GM21423 (cell line): ENCODE data around the gene SF3B4.
"Not testable (repeated sequence)": the region's sequence is repeated elsewhere in the genome, so short reads cannot be mapped to it uniquely, and the experiment has no call there.

Experiments
- ATAC-seq: cut with Tn5 transposase; IDR thresholded peaks from one replicate; pipeline ENCODE4 v1.9.1; 2021; ENCODE audit warnings: mild to moderate bottlenecking, moderate library complexity; ENCODE audit not compliant: unreplicated experiment

Gene SF3B4

GRCh38 chr1:149927563-149928400 lies at the start of gene SF3B4:
Gene SF3B4 (minus strand): TSS chr1:149927803. CDS start chr1:149927759, 44 bp downstream.
- peak; percentile 94 for ATAC-seq

- ATAC-seq: no peak
Measured at GRCh38 chr1:149977345-149977744, 49.7 kb upstream of the SF3B4 start.

GRCh38 chr1:149972547-149972946 lies 44.9 kb upstream of the SF3B4 start:
- ATAC-seq: no peak

GRCh38 chr1:149967646-149968045 lies 40.0 kb upstream of the SF3B4 start:
- ATAC-seq: no peak

- ATAC-seq: no peak
Measured at GRCh38 chr1:149967041-149967440, 39.4 kb upstream of the SF3B4 start.

- no peak for ATAC-seq
Measured at GRCh38 chr1:149966405-149966804, 38.8 kb upstream of the SF3B4 start.

GRCh38 chr1:149965440-149965839 lies 37.8 kb upstream of the SF3B4 start:
- no peak for ATAC-seq

- ATAC-seq: no peak
Measured at GRCh38 chr1:149963358-149963757, 35.8 kb upstream of the SF3B4 start.

- no peak for ATAC-seq
Measured at GRCh38 chr1:149962736-149963135, 35.1 kb upstream of the SF3B4 start.

GRCh38 chr1:149962039-149962647 lies 34.5 kb upstream of the SF3B4 start:
- no peak for ATAC-seq

- not testable (repeated sequence) for ATAC-seq
Measured at GRCh38 chr1:149957548-149957947, 29.9 kb upstream of the SF3B4 start.

- no peak for ATAC-seq
Measured at GRCh38 chr1:149949911-149950310, 22.3 kb upstream of the SF3B4 start.

- ATAC-seq: no peak
Measured at GRCh38 chr1:149945206-149945605, 17.6 kb upstream of the SF3B4 start.

- no peak for ATAC-seq
Measured at GRCh38 chr1:149942885-149943284, 15.3 kb upstream of the SF3B4 start.

GRCh38 chr1:149942207-149942606 lies 14.6 kb upstream of the SF3B4 start:
- ATAC-seq: no peak

- ATAC-seq: no peak
Measured at GRCh38 chr1:149940427-149940826, 12.8 kb upstream of the SF3B4 start.

- not testable (repeated sequence) for ATAC-seq
Measured at GRCh38 chr1:149938668-149939003, 11.0 kb upstream of the SF3B4 start.

GRCh38 chr1:149937759-149938158 lies 10.2 kb upstream of the SF3B4 start:
- no peak for ATAC-seq

- ATAC-seq: no peak
Measured at GRCh38 chr1:149936992-149937705, 9.5 kb upstream of the SF3B4 start.

GRCh38 chr1:149936170-149936991 lies 8.8 kb upstream of the SF3B4 start, which contains the start of gene MTMR11:
Gene MTMR11 (minus strand): TSS chr1:149936879. CDS start chr1:149936647, 232 bp downstream.
- ATAC-seq: no peak

GRCh38 chr1:149934356-149934755 lies 6.8 kb upstream of the SF3B4 start:
- no peak for ATAC-seq
